HFFc6 (cell line): ENCODE results near the gene CLC. TPM values are rescaled to one million over a fixed set of nuclear protein-coding genes. Genes with fewer than 3 reads are reported as not detected.
"Not testable (repeated sequence)": the region's sequence is repeated elsewhere in the genome, so short reads cannot be mapped to it uniquely, and the experiment has no call there.

Source experiments
- DNase-seq: peaks from one replicate; pipeline ENCODE4 v3.0.0-alpha.2; 2018
- H3K27ac Mint-ChIP-seq: 2 replicates; pipeline ENCODE4 v1.8.0; 2020; ENCODE audit warnings: mild to moderate bottlenecking, mixed read lengths
- H3K27me3 Mint-ChIP-seq: 2 replicates; pipeline ENCODE4 v1.8.0; 2021; ENCODE audit warnings: mild to moderate bottlenecking, moderate library complexity, mixed read lengths; ENCODE audit not compliant: insufficient read depth
- H3K36me3 Mint-ChIP-seq: 2 replicates; pipeline ENCODE4 v1.8.0; 2021; ENCODE audit warnings: low read depth, mixed read lengths
- H3K4me1 Mint-ChIP-seq: 2 replicates; pipeline ENCODE4 v1.8.0; 2020; ENCODE audit warnings: low read depth, mixed read lengths
- H3K4me3 Mint-ChIP-seq: 2 replicates; pipeline ENCODE4 v1.8.0; 2020; ENCODE audit warnings: mild to moderate bottlenecking, moderate library complexity, mixed read lengths
- H3K9me3 Mint-ChIP-seq: 2 replicates; pipeline ENCODE4 v1.8.0; 2020; ENCODE audit warnings: mild to moderate bottlenecking, mixed read lengths
- total RNA-seq, 6 experiments: library from RNA; stranded (reverse); fragmentation: NEBNext Ultra II Directional; extraction: Animal tissue kit (Norgen Biotek cat#: 25700); gene quantifications; 2 replicates in 1 of 6; 3 replicates in 5 of 6; pipeline ENCODE4 v1.2.3, GENCODE V29; 2021
- TF ChIP-seq, protein P1 (sequence below): fragments of 200-600 bp; sonication (generic); IDR thresholded peaks from 2 replicates; pipeline ENCODE4 v1.5.0; 2021; ENCODE audit warnings: antibody characterized with exemption, mild to moderate bottlenecking

The CLC gene
- total RNA-seq, 6 experiments from 2014 or later = not detected

DNA sequence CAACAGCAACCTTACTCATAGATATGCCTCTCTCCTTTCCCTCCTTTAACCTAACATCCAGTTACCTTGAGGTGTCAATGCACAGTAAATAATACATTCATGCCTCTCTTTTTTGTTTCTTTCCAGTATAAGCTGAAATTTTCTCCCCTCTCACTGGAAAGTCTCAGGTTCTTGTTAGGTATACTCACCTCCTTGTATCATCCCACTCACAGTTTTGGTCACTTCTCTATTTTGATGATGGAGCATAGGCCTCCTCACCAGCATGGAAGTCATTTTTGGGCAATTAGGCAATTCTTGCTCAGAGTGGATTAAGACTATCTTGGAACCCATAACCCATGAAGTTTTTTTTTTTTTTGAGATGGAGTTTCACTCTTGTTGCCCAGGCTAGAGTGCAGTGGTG is 39.3 kb downstream of the CLC start:
- TF ChIP-seq, protein P1, sequence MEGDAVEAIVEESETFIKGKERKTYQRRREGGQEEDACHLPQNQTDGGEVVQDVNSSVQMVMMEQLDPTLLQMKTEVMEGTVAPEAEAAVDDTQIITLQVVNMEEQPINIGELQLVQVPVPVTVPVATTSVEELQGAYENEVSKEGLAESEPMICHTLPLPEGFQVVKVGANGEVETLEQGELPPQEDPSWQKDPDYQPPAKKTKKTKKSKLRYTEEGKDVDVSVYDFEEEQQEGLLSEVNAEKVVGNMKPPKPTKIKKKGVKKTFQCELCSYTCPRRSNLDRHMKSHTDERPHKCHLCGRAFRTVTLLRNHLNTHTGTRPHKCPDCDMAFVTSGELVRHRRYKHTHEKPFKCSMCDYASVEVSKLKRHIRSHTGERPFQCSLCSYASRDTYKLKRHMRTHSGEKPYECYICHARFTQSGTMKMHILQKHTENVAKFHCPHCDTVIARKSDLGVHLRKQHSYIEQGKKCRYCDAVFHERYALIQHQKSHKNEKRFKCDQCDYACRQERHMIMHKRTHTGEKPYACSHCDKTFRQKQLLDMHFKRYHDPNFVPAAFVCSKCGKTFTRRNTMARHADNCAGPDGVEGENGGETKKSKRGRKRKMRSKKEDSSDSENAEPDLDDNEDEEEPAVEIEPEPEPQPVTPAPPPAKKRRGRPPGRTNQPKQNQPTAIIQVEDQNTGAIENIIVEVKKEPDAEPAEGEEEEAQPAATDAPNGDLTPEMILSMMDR = no peak
- DNase-seq = no peak

GRCh38 chr19:39696387-39696786 is 41.4 kb downstream of the CLC start:
- Mint-ChIP-seq H3K36me3 (no peaks in the 10 kb centered on the region), H3K9me3 (no peaks in the 10 kb centered on the region), H3K4me3 (no peak overlapping the region), H3K27me3 (peaks cover 5% of the 10 kb centered on the region), H3K4me1 (no peaks in the 10 kb centered on the region), H3K27ac (no peak overlapping the region)
- TF ChIP-seq, protein P1 = no peak
- DNase-seq = no peak

More for the DNA sequence above, 39.3 kb downstream of the CLC start:
- Mint-ChIP-seq H3K27me3 (peaks cover 9% of the 10 kb centered on the region), H3K27ac (no peak overlapping the region), H3K4me3 (no peak overlapping the region), H3K9me3 (no peaks in the 10 kb centered on the region), H3K36me3 (no peaks in the 10 kb centered on the region), H3K4me1 (no peaks in the 10 kb centered on the region)

GRCh38 chr19:39695759-39696158 is 42.1 kb downstream of the CLC start:
- H3K4me3 Mint-ChIP-seq = no peak overlapping the region
- no peaks in the 10 kb centered on the region for H3K9me3 Mint-ChIP-seq
- no peaks in the 10 kb centered on the region for H3K4me1 Mint-ChIP-seq
- H3K27ac Mint-ChIP-seq = no peak overlapping the region
- no peak for DNase-seq
- TF ChIP-seq, protein P1 = no peak
- H3K36me3 Mint-ChIP-seq = no peaks in the 10 kb centered on the region
- H3K27me3 Mint-ChIP-seq = peaks cover 5% of the 10 kb centered on the region

DNA sequence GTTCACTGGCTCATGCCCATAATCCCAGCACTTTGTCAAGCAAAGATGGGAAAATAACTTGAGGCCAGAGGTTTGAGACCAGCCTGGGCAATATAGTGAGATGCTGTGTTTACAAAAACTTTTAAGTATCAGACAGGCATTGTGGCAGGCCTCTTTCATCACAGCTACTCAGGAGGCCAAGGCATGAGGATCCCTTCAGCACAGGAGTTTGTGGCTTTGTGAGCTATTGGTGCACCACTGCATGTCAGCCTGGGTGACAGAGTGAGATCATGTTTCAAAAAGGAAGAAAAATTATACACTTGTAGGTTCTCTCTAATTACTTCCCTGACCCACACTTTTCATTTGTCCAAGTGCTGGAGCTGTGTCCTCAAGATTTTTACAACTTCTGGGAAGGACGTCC is 45.0 kb downstream of the CLC start:
- TF ChIP-seq, protein P1 = no peak
- Mint-ChIP-seq H3K27ac (no peak overlapping the region), H3K4me3 (no peak overlapping the region), H3K4me1 (no peaks in the 10 kb centered on the region), H3K27me3 (peaks cover 10% of the 10 kb centered on the region), H3K36me3 (no peaks in the 10 kb centered on the region), H3K9me3 (no peaks in the 10 kb centered on the region)
- DNase-seq = no peak

DNA sequence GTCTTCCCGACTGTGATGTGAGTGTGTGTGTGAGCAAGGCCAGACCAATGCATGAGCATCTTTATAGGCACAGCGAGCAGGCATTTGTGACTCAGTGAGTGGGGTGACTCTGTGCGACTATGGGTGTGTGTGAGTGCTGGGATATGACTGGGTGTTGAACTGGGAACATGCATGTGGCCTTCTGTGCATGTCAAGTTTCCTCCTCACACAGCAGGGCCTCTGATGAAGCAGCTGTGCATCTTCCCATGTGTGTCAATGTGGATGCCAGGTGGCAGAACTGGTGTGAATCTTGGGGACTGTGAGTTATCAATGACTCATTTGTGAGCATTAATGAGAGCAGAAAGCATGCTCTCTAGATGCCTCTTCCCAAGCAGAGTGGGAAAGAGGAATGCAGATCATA is 45.7 kb downstream of the CLC start:
- no peaks in the 10 kb centered on the region for H3K9me3 Mint-ChIP-seq
- peaks cover 10% of the 10 kb centered on the region for H3K27me3 Mint-ChIP-seq
- no peaks in the 10 kb centered on the region for H3K4me1 Mint-ChIP-seq
- TF ChIP-seq, protein P1 = no peak
- H3K4me3 Mint-ChIP-seq = no peak overlapping the region
- DNase-seq = no peak
- H3K36me3 Mint-ChIP-seq = no peaks in the 10 kb centered on the region
- H3K27ac Mint-ChIP-seq = no peak overlapping the region

DNA sequence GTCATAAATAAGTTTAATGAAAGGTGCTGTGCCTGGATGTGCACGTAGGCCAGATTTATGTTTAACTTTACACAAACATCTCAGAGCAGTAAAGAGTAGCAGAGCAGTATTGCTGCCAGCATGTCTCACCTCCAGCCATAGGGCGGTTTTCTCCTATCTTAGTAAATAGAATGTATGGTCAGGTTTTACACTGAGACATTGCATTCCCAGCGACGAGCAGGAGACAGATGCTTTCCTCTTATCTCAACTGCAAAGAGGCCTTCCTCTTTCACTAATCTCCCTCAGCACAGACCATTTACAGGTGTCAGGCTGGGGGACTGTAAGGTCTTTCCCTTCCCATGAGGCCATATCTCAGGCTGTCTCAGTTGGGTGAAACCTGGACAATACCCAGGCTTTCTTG is 49.2 kb downstream of the CLC start:
- H3K27me3 Mint-ChIP-seq = peaks cover 14% of the 10 kb centered on the region
- H3K4me1 Mint-ChIP-seq, H3K4me3 Mint-ChIP-seq, DNase-seq, H3K27ac Mint-ChIP-seq, H3K9me3 Mint-ChIP-seq, H3K36me3 Mint-ChIP-seq: not testable (repeated sequence)
